Activated naive CD8-positive, alpha-beta T cell treated with anti-CD3 and anti-CD28 coated beads, Interleukin-2, amount 50 U/mL, for 16 hours (primary cell): ENCODE data around the gene KAZN.

ENCODE experiments used
- DNase-seq: peaks from one replicate; pipeline ENCODE4 v3.0.0-alpha.2; 2020; ENCODE audit warnings: low read depth, low spot score

KAZN gene

DNA sequence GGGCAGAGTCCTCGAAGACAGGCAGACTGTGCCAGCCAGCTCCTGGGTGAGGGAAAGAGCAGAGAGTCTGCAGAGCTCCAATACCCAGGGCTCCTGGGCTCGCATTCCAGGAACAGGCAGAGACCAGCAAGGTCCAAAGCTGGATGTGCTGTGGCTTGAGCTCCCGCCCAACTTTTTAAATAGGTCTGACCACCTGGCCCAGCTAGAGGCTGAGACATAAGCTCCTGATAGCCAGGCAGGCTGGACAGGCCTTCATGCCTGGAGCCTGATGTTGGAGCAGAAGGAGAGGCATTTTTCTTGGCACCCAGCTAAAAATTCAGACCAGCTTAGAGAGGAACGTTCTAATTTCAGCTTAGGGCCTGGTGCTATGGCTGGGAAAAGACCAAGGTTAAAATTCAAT is 376.6 kb downstream of the KAZN start:
- no peak for DNase-seq

DNA sequence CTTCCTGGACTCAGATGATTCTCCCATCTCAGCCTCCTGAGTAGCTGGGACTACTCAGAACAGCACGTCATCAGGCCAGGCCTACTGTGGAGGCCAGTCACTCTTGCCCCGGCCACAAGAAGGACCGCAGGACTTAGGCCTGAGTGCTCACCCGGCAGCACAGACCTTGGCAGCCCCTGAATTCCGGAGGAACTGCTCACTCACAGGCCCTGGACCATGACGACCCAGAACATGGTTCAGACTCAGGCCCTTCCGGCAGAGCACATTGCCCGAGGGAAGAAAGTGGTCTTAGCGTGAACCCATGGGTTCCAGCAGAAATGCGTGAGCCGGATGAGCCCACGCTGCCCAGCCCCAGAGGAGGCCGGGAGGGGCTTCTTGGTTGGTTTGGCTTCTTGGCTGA is 377.8 kb downstream of the KAZN start:
- no peak for DNase-seq

DNA sequence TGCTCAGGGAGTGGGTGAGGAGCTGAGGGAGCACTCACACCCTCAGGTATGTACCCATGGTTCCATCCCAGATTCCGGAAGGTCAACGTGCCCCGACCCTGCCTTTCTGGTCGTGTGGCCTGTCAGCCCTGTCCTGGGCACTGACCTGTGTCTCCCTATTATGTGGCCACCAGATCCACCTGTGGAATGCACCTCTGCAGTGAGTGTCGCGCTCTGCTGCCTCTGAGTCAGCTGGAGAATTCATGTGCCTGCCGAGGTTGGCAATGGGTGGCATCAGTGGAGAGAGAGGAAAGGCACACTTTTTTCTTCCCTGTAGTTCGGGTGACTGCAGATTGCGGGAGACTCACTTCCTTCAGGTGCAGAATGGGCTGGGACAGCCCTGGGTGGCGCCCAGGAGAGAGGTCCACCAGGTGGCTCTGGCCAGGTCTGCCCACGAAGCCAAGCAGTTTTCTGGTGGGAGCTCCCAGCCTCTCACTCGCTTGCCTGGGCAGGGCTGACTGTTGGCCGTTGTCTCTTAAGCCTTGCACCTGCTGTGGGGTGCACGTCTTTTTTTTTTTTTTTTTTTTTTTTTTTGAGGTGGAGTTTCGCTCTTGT is 378.9 kb downstream of the KAZN start:
- DNase-seq, result no peak

DNA sequence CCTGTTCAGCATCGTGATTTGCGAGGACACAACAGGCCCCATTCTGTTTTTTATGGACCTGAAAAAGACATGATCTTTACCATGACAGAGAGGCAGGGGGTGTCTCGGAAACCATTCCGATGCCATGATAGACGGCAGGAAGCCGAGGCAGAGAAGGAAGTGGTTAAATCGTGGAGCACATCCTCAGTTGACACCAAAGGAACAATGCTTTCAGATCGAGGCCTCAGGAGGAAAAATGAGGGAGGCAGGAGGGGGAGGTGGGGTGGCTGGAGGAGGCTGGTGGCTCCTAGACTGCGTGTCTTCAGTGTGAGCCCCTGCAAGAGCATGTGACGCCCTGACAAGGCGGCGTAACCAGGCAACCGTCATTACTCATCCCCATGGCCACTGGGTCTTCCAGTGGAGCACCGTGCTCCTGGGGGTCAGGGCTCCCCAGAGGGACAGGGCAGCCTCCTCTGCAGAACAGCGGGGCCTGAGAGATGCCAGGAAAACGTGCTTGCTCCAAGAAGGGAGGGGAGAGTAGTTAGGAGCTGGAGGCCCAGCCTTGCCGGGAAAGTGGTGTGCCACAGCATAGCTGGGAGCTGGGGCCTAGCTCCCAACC is 382.2 kb downstream of the KAZN start:
- no peak for DNase-seq

DNA sequence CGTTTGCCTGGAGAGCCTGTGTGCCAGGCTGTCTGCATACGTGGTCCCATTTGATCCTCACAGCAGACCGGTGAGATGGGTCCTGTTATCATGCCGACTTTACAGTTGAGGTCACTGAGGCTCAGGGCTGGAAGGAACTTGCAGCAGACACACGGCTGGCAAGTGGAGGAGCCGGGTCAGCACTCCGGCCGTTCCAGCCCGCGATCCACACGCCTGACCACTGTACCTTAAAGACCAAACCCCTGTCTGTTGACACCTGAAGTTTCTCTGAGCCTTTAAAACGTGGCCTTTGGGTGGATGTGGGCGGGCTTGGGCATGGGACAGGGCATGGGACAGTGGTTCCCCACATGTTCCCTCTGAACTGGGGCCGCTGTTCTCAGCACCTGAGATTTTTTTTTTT is 383.5 kb downstream of the KAZN start:
- DNase-seq, result no peak

DNA sequence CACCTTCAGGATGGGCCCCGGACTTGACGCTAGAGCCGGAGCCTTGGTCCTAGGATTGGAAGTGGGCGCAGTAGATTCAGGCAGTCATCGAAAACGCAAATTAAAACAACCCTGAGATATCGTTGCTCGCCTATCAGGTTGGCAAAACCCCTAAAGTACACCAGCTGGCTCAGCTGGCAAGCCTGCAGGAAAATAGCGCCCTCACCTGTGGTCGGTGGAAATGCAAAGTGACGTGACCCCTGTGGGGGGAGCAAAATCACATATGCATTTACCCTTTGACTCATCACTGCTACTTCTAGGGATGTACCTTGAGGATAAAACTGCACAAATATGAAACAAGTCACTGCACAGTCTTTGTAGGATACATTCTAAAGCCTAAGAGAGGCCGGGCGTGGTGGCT is 384.8 kb downstream of the KAZN start:
- DNase-seq, result no peak

DNA sequence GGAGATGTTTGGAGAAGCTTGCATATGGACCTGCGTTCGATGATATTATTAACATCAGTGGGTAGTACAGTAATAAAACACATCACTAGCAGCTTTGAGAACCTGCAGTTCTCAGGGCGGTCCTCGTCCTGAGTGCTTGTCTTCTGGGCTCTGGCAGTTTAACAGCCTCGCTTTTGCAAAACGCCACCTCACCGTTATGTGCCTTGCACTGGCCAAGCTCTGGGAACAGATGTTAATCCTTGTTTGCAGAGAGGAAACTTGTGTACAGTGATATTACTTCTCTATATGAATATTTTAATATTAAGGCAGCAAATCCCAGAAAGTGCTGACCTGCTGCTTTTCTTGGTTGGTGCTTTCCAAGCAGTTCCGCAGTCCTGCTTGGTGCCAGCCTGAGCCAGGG is 387.7 kb downstream of the KAZN start:
- no peak for DNase-seq

DNA sequence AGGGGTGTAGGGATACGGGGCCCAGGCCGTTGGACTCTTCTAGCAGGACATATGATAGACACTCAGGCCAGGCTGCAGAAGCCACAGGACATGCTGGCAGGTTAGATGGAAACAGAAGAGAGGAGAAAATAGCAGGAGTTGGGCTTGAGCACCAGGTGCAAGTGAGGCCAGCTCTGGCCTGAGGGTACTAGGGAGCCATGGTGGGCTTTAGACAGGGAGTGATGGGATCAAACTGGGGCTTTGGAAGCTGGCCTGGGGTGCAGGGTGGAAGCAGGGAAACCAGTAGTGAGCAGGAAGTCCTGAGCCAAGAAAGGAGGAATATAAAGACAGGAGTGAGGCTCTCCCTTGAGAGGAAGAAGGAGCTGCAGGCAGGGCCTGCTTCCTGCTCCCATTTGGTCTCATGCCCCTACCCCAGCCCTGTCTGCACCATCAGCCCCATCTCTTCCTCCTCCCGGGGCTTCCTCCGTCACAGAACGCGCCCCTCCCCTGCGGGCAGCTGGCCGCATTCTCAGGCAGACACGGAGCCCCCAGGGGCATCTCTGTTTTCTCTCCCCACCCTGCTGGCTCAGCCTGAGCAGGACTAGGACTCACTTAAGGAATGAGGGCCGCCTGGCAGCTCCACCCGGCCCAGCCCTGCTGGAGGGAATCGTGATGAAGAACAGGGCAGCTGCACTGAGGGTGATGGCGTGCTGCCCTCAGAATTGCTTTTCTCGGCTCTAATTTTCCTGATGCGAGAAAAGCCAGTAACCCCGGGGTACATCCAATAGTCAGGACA is 389.5 kb downstream of the KAZN start:
- no peak for DNase-seq

DNA sequence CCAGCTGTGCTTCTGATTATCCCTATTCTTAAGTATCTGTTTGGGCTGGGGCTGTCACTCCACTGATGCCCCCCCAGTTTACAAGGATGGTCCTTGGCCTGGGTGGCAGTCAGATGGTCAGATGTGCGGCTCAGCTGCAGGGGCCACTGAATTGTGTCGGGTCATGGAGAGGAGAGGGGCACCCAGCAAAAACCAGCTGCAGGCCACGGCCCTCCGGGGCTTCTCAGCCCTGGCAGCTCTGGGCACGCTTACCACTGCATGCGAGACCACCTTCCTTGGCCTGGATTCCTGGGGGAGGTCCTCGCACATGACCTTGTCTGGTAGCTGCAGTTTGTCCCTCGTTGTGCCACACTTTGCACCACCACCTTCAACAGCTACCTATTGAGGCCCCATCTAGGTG is 390.2 kb downstream of the KAZN start:
- no peak for DNase-seq

DNA sequence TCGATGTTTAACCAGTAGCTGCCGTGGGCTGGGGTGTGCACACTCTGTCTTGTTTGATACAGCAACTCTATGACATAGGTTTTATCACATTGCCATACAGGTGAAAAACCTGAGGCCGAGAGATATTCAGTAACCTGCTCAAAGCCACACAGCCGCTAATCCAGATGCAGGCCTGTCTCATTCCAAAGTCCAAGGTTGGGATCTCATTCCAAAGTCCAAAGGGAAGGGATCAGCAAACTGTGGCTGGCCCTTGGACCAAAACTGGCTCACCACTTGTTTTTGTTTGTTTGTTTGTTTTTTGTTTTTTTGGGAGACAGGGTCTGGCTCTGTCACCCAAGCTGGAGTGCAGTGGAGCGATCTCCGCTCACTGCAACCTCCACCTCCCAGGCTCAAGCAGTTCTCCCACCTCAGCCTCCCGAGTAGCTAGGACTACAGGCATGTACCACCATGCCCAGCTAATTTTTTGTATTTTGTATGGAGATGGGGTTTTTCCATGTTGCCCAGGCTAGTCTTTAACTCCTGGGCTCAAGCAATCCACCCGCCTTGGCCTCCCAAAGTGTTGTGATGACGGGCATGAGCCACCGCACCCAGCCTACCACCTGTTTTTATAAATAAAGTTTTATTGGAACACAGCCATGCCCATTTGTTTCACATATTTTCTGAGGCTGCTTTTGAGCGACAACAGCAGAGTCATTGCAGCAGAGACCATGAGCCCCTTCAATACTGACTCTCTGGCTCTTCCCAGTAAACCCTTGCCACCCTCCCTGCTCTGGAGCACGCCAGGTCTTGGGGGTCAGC is 391.6 kb downstream of the KAZN start:
- DNase-seq, result no peak

DNA sequence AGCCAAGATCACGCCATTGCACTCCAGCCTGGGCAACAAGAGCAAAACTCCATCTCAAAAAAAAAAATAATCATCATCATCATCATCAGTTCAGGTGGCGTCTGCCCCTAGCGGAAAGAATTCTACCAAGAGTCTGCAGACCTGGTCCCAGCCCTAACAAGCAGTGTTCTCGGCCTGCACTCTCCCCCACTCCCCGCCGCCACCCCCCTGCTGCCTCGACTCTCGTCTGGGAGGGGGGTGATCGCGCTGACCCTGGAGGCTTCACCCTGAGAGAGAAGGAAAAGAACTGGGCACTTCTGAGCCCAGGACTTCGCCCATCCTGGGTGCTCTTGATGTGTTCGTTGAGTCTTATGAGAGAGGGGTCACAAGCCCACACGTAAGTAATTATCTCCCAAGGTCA is 394.9 kb downstream of the KAZN start:
- no peak for DNase-seq

DNA sequence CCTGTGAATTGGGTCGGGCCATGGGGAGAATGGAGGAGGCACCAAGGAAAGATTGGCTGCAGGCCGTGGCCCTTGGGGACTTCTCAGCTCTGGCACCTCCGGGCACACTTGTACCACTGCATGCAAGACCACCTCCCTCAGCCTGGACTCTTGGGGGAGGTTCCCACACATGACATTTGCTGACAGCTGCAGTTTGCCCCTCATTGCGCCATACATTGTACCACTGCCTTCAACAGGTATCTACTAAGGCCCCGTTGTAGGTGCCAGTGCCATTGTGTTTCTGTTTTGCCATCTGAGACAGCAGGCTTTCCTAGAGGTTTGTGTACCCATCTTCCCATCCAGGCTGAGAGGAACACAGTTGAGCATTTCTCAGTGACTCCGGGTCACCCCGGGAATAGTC is 395.7 kb downstream of the KAZN start:
- no peak for DNase-seq

DNA sequence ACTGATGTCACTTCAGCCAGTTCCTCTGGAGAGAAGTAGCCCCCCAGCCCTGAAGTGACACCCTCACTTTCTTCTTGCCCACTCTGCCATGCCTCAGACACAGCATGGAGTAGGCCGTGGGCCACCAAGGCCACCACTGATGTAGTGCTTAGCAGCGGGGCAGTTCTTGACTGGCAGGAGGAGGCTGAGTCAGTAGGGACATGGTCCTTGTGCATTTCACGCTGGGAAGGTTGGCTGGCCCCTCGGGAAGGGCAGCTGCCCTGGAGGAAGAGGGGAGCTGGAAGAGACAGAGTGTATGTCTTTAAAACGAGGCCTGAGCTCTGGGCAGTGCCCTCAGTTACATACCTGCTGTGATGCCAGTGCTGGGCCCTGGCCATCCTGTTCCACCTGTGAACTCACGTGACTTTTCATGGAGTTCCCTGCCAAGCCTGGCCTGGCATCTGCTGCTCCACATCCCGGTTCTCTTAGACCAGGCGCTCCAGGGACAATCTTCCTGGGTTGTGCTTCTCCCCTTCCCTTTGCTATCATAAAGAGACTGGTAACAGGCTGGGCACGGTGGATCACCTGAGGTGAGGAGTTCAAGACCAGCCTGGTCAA is 396.5 kb downstream of the KAZN start:
- DNase-seq, result no peak

DNA sequence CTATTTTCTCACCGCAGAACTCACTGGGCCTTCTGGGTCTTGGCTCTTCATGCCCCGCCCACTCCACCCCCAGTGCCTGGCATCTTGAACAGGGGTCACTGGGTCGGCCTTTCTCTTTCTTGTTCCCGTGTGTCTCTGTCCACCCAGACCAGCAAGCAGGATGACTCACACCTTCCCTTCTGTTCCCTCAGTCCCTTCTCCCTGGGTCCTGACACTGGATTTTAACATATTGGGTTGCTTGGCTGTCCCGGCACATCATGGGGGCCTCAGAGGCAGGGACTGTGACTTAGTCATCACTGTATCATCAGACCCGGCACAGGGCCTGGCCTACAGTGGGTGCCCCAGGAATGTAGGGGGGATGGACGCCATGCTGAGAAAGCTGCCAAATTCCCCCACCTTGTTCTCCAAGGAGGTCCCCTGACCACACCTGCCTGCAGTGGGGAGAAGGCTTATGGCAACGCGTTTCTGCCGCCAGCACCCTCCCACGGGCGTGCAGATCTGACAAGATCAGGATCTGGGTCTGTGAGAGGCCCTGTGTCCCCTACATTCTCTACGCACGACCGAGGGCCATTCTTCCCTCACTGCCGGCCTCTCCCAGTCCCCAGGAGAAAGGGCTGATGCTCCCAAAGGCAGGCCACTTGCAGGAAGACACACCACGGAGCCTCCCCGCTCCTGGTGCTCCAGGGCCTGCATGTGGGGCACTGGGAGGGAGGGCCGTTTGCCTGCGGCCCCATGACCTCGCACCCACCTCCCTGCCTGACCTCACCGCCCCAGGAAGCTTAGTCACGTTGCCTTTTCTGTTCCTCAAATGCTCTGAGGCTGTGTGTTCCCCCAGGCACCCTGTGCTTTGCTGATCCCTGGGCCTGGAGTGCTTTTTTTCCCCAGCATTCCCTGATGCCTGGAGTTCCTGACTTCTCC is 397.9 kb downstream of the KAZN start:
- DNase-seq, result no peak

DNA sequence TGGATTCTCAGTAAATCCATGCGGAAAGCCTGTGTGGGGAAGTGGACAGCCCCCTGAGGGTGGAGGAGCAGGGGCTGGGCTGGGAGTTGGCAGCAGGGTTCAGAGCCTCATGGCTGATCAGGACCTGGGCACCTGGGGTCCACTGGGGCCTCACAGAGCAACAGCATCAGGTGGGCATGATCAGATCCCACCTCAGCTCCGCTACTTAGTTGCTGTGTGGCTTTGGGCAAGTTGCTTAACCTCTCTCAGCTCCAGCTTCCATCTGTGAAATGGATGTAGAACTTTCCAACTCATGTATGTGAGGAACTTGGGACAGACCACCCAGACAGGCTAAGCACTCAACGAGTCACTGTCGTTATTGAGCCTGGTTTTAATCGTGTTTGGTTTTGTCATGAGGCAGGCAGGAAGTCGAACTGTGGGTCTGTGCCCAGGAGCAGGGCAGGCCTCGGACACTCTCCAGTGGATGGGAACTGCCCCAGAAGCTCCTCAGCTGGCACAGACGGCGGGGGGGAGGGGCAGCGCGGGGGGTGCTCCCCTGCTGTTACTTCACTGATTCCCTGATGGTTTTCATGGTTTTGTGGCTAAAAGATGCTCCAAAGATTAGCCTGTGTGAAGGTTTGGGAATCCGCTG is 399.3 kb downstream of the KAZN start:
- DNase-seq, result no peak

DNA sequence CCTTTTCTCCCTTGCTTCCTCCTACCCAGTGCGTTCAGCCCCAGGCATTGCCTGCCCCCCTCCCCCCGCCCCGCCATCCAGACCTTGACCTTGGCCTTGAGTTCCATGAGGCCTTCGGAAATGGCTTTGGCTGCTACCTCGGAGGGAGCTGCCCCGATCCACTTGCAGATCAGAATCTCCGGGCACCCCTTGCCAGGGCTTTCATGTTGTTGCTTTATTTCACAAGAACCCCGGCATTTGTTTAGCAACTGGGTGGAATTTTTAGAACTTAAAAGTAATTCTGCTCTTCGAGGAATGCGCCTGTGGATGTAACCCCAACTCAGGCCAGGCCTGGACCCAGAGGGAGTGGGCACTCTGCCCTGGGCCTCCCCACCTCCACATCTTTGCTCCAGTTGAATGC is 401.0 kb downstream of the KAZN start:
- DNase-seq, result no peak

DNA sequence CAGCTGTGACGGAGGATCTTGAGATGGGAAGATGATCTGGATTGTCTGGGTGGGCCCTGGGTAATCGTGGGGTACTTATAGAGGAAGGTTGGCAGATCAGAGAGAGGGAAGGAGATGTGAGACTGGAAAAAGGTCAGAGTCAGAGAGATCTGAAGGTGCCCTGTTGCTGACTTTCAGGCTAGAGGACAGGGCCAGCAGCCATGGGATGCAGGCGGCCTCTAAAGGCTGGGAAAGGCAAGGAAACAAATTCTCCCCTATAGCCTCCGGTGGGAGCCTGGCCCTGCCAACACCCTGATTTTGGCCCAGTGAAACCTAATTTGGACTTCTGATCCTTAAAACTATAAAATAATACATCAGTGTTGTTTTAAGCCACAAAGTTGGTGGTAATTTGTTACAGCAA is 401.5 kb downstream of the KAZN start:
- DNase-seq, result no peak

DNA sequence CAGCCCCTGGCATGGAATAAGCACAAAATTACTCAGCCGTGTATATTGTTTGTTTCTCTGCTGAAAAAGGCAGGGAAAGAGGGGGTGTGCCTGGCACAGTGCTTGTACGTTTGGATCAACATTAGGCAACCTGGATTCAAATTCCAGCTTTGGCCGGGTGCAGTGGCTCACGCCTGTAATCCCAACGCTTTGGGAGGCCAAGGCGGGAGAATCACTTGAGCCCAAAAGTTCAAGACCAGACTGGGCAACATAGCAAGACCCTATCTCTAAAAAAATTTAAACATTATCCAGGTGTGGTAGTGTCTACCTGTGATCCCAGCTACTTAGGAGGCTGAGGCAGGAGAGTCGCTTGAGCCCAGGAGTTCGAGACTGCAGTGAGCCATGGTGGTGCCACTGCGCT is 402.2 kb downstream of the KAZN start:
- no peak for DNase-seq

DNA sequence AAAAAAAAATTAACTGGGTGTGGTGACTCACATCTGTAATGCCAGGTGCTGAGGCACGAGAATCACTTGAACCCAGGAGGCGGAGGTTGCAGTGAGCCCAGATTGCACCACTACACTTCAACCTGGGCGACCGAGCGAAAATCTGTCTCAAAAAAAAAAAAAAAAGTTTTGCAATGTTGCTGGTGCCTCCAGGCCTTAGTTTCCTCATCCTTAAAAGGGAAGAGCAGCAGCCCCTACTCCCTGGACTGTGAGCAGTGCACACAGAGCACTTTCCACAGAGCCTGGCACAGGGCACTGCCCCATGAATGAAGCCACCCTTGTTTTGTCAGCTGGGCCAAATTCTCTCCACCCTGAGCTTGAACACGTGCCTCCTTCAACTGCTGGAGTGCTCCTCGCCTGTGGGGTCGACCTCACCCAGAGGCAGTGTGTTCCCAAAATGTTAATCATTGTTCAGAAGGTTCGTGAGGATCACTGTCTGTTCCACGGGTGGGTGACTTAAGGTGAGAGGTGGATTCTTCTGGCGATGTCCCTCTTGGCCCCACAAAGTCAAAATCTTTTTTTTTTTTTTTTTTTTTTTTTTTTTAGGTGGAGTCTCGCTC is 402.9 kb downstream of the KAZN start:
- DNase-seq, result no peak

DNA sequence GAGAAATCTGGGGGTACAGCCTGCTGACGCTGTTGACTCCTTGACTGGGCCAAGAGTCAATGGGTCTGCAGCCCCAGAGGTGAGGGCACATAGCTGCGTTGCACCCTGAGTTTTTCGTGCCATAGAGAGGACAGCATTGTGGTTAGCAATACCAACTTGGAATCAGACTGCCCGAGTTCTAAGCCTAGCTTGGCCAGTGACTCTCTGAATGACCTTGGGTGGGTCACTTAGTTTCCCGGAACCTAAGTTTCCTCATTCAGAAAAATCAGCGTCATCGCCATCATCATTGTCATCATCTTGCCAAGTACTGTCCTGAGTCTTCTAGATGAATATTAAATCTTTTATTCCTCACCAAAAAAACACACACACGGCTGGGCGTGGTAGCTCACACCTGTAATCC is 403.8 kb downstream of the KAZN start:
- no peak for DNase-seq
